ENCODE measurements around the gene LBR.

Gene LBR

DNA sequence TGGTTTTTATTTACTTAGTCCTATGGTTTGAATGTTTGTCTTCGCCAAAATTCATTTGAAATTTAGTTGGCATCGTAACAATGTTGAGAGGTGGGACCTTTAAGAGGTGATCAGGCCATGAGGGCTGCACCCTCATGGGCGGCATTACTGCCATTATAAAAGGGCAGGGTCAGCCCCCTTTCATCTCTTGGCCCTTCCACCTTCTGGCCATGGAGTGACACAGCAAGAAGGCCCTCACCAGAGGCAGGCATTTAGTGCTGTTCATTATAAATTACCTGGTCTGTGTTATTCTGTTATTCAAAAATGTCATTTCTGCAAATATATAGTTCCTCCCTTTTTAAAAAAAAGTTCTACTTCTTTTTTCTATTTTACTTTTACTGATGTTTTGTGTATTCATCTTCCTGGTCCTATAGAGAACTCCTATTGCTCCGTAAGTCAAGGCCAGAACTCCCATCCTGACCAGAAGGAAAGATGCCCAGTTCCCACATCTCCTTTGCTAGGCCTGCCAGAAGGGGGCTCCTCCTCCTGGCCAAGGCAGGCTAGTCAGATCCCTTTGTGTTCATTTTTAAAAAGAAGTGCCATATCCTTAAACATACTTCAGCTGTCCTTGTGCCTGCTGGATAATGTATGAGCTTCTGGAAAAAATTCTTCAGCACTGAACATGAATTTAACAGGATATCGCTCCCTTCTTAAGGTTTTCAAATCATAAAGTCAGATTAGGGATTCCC lies 10.0 kb upstream of the LBR start:
- H3K4me3 ChIP-seq (ENCODE audit: low read depth, low read length): no peak overlapping the region
- peak; percentile 60 for DNase-seq (ENCODE audit: low read depth)
- TF ChIP-seq, protein P1, sequence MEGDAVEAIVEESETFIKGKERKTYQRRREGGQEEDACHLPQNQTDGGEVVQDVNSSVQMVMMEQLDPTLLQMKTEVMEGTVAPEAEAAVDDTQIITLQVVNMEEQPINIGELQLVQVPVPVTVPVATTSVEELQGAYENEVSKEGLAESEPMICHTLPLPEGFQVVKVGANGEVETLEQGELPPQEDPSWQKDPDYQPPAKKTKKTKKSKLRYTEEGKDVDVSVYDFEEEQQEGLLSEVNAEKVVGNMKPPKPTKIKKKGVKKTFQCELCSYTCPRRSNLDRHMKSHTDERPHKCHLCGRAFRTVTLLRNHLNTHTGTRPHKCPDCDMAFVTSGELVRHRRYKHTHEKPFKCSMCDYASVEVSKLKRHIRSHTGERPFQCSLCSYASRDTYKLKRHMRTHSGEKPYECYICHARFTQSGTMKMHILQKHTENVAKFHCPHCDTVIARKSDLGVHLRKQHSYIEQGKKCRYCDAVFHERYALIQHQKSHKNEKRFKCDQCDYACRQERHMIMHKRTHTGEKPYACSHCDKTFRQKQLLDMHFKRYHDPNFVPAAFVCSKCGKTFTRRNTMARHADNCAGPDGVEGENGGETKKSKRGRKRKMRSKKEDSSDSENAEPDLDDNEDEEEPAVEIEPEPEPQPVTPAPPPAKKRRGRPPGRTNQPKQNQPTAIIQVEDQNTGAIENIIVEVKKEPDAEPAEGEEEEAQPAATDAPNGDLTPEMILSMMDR (conservative IDR thresholded peaks at IDR 0.05; ENCODE audit: low read depth, low read length): peak; percentile 83

DNA sequence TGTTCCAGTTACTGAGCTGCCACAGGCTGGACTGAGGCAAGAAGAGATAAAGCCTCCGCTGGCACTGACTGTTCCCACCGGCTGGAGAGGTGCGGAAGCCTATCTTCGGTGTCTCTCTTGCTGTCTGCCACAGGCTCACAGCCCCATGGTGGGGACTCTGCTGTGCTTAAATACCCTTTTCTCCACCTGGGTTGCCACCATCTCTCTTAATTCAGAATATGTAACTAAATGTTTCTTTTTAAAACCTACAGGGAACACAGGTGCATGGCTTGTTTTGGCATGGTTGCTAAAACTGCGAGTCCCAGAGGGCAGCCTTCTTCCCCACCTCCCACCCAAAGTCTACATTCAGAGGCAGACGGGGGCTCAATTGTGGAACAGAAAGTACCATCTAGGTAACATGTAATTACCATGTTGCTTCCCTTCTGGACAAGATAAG lies 8.1 kb upstream of the LBR start:
- H3K4me3 ChIP-seq (ENCODE audit: low read depth, low read length): no peak overlapping the region
- TF ChIP-seq, protein P1 (conservative IDR thresholded peaks at IDR 0.05; ENCODE audit: low read depth, low read length): no peak

DNA sequence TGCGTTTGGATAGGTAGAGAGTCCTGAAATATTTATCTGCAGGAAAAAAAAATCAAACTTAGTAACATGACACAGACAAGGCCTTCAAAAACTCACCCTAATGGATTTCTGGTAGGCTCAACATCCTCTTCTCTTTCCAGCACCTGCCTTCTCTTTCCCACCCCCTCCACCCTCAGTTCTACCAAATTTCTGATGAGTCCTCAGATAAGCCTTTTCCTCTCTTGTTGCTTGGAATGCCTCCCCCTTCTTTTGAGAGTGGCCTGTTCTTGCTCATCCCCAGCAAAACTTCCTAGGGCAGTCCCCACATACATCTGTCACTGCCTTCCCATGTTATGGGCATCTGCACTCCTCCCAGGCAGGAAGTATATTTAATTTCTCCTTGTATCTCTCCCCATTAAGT lies 7.6 kb upstream of the LBR start:
- no peak overlapping the region for H3K4me3 ChIP-seq (ENCODE audit: low read depth, low read length)
- TF ChIP-seq, protein P1 (conservative IDR thresholded peaks at IDR 0.05; ENCODE audit: low read depth, low read length): no peak
- no peak for DNase-seq (ENCODE audit: low read depth)

More for the DNA sequence above, 8.1 kb upstream of the LBR start:
- DNase-seq (ENCODE audit: low read depth): no peak

DNA sequence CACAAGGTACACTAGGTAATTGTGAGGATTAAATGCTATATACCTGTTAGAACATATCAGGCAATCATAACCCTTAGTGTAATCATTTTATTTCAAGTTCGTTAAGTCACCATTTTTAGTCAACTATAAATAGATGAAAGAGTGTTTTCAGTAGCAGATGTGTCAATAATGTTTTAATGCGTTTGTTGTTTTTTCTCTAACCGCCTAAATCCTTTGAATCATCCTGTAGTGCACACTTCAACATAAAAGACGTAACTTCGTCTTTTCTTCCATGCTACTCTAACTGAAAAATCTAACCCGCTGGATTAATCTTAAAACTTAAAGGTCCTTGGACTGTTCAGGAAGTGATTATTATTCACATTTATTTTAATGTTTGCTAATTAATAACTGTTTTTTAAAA lies 7.2 kb upstream of the LBR start:
- no peak overlapping the region for H3K4me3 ChIP-seq (ENCODE audit: low read depth, low read length)
- no peak for DNase-seq (ENCODE audit: low read depth)
- TF ChIP-seq, protein P1 (conservative IDR thresholded peaks at IDR 0.05; ENCODE audit: low read depth, low read length): no peak

DNA sequence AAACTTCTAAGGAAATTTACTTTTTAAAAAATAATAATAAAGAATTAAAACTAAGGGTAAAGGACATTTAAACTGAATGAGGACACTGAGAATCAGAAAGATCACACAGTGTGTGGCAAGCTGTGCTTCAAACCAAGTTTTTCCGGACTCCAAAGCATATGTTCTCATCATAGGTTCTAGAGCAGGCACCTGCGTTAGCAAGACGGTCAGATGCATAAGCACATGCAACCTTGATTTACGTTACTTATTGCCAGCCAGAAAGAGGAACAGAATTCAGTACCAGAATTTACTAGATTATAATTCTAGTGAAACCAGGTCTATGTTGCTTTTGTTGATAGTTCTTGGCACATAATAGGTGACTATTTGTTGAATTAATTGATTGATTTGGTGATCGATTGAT lies 6.2 kb upstream of the LBR start:
- TF ChIP-seq, protein P1 (conservative IDR thresholded peaks at IDR 0.05; ENCODE audit: low read depth, low read length): no peak
- no peak for DNase-seq (ENCODE audit: low read depth)
- no peak overlapping the region for H3K4me3 ChIP-seq (ENCODE audit: low read depth, low read length)

DNA sequence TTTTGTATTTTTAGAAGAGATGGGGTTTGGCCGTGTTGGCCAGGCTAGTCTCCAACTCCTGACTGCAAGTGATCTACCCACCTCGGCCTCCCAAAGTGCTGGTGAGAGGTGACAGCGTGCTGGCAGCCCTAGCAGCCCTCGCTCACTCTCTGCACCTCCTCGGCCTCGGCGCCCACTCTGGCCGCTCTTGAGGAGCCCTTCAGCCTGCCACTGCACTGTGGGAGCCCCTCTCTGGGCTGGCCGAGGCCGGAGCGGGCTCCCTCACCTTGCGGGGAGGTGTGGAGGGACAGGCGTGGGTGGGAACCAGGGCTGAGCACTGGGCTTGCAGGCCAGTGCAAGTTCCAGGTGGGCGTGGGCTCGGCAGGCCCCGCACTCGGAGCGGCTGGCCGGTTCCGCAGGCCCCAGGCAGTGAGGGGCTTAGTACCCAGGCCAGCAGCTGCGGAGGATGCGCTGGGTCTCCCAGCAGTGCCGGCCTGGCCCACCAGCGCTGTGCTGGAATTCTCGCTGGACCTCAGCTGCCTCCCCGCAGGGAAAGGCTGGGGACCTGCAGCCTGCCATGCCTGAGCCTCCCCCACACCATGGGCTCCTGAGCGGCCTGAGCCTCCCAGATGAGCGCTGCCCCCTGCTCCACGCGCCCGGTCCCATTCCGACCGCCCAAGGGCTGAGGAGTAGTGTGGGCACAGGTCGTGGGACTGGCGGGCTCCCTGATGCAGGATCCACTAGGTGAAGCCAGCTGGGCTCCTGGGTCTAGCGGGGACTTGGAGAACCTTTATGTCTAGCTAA lies 3.4 kb upstream of the LBR start:
- no peak for DNase-seq (ENCODE audit: low read depth)
- no peak overlapping the region for H3K4me3 ChIP-seq (ENCODE audit: low read depth, low read length)
- TF ChIP-seq, protein P1 (conservative IDR thresholded peaks at IDR 0.05; ENCODE audit: low read depth, low read length): no peak
